GM18858 (cell line): ENCODE data around the gene B3GLCT.

Experiments
- ATAC-seq: cut with Tn5 transposase; IDR thresholded peaks from one replicate; pipeline ENCODE4 v1.9.1; 2021; ENCODE audit not compliant: unreplicated experiment

The B3GLCT gene

DNA sequence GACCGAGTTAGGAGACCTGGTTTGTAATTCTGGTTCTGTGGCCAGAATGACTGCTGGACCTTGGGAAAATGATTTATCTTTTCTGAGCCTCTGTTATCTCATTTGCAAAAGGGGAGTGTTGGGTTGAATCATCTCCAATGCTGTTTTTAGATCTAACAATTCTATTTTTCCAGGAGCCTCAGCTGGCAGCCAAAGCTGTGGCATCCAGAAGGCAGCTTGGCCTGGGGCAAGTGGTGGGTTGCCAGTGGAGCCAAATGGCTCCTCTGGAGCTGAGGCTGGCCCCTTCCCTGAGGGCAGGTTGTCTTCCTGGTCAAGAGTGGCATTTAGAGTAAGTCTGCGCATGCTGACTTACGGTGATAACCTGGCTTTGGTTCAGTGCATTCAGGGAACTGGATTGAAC is 21.3 kb downstream of the B3GLCT start:
- ATAC-seq = no peak

DNA sequence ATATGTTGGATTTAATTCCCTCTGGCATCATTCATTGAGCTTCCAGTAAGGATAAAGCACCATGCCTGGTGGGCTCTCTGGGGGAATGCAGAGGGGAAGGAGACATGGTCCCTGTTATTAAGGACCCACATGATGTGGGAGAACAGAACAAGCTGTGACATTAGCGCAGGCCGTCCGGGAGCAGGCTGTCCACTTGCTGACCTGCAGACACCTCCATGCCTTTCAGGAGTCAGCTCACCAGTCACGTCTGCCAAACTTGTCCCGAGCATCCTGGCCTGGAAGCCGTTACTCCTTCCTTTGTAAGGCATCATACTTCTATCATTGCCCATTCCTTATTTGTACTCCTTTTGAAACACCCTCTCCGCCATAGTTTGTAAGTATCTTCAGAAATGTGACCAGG is 23.4 kb downstream of the B3GLCT start:
- no peak for ATAC-seq

DNA sequence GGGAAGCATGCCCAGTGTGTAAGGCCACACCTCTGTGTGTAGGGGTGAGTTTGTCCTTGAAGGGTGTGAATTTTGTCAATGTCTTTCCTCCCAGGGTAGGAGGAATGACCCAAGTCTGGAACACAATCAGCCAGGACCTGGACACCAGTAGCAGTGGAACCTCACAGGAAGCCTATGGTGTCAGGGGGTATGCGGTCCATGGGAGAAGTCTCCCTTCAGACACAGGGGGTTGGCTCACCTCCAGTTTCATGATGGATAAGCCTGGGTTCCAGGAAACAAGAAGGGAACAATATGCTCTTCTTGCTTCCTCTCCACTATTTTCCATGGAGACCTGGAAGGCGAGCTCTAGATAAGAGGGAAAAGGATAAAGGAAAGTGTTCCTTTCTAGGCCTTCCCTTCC is 23.9 kb downstream of the B3GLCT start:
- no peak for ATAC-seq

DNA sequence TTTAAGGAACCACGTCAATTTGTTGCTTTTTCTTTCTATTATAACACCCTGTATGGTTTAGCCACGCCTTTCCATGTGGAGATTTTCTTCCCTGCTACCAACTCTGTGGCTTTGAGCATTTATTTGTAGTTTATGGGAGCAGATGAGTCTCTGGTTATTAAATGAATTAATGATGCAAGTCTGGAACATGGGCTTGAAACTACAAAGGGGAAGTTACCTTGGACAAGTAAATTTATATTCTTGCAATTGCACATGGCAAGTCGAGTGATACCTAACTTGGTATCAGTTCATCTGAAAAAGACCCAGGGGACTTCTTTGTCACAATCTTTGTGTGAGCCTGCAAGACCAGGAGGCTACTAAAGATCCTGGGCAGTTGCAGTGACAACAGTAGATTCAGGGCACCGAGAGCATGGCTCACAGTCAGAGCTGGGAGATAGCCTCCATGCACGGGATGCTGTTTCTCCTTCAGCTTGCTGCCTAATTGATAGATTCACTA is 24.4 kb downstream of the B3GLCT start:
- no peak for ATAC-seq

DNA sequence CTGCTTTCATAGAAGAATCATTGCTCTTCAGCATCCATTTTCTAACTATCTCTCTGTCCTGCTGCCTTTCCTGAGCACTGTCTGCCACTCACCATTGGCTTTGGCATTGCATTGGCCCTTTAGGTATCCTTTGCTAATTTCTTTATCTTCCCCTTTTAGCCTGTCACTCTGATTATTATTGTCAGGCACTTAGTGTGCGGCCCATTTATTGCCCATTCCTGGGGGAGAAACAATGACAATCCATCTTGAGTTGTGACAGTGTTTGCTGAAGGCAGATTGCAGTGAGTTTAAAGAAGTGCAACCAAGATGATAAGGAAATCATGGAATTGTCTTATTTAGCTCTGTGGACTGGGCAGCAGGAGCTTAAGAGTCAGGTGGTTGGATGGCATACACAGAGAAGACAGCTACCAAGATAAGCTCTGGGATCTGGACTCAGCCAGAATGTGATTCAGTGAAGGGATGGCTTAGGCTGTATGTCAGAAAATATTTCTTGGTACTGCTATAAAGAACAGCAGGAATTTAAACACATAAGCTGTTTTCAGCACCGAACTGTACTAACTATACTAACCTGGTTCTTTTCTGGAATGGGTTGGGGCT is 25.3 kb downstream of the B3GLCT start:
- no peak for ATAC-seq

DNA sequence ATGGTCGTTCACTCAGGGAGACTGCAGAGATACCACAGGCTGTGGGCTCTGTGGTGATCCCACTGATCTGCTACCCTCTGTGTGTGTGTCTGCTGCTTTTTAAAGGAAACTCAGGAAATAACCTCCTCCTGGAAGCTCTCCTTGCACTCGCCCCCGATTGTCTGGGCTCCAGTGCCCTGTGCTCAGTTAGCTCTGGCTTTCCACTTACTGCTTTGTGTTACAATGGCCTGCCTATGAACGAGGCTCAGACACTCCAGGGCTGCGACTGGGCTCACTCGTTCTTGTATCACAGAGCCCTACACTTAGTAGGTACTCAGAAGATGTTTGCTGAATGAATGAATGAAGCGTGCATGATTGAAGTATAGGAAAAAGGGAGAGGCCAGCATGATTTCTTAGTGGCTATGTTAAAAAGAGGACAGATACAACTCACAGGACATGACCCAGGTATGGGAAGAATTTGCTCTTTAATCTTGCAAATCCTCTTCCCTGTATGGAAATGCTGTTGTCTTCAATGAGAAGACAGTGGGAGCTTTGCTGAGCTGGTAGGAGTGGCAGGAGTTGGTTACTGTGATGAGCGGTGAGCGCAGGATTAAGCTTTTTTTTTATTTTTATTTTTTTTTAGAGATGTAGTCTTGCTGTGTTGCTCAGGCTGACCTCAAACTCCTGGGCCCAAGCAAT is 26.4 kb downstream of the B3GLCT start:
- no peak for ATAC-seq

DNA sequence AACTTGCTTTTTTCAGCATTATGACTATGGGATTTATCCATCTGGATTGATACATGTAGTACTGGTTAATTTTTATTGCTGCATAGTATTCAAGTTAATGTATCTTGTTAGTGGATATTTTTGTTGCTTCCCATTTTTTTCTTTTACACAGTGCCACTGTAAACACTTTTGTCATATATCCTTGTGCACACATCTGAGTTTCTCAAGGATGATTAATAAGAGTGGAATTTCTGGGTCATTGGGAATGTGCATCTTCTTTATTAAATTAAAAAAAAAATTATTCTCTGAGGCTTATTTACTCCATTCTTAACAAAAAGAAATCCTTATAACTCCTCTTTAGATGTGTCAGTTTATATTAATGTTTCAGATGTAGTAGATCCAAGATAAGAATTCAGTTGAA is 27.3 kb downstream of the B3GLCT start:
- ATAC-seq = no peak

DNA sequence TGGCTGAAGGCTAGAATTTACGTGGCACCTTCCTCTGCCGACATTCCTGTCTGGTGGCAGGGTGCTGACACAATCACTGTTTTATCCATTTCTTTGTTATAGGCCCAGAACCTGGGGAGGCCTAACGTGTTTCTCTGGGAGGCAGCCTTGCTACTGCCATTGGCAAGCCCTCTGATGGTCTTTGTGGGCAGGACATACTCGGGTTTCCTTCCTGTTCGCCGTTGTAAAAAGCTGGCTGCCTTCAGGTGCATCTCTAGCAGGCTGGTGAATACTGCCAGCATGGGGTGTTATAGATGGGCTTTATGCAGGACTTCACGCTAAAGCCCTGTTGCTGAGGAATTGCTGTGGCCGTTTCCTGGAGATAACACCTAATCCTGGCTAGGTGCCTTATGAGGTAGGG is 28.1 kb downstream of the B3GLCT start:
- ATAC-seq = no peak

DNA sequence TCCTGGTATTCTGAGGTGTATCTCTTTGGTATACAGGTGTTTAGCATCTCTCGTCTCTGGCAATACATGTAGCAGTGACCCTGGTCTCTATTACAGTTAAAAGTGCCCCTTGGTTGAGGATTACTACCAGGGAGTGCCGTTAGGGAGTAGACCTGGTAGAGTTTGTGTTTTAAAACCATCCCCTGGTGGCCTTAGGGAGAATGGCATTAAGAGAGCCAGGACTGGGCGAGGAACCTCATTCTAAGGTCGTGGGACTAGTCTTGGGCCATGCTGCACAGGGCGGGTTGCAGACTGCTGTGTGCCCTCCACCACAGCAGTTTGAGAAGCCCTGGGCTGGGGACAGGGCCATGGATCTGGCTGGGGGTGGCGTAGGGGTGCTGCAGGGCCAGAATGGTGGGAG is 35.0 kb downstream of the B3GLCT start:
- ATAC-seq = no peak

DNA sequence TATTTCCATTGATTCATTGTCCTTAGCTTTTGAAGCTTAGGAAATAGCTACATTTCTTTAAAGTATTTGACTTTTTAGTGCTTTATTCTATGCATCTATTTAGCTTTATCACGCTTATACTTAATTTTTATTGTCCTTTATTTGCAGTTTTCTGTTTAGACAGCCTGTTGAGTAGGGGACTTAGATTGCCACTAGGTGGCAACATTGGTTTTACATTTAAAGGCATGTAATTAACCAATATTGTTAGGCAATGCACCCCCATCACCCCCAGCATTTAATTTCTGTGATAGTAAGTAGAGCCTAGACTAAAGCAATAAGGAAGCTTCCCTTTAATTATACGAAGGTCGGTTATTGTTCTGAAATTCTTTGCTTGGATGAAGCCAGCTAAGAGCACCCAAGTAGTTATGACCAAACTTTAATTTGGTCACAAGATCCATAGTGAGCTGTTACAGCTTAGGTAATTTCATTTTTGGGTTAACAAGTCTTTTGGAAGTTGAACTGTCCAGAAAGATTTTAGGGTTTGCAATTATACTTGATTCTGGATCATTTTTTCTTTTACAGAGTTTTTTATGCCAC is 36.5 kb downstream of the B3GLCT start:
- no peak for ATAC-seq

DNA sequence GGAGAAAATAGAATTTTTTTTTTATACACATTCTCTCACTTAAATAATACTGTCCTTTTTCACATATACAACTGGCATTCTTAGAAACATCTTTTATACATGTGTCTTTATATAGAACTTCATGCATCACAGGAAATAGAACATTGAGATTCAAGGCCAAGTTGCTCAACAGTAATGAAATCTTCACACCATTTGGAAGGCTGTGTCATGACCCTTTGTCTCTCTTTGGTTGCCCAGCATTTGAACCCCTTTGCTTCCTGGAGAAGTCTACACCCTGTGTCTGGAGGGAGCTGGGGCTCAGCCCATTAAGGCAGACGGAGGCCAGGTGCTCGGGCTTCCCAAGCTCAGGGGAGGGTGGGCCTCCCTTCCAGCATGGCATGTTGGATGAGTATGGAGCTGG is 41.1 kb downstream of the B3GLCT start:
- no peak for ATAC-seq

DNA sequence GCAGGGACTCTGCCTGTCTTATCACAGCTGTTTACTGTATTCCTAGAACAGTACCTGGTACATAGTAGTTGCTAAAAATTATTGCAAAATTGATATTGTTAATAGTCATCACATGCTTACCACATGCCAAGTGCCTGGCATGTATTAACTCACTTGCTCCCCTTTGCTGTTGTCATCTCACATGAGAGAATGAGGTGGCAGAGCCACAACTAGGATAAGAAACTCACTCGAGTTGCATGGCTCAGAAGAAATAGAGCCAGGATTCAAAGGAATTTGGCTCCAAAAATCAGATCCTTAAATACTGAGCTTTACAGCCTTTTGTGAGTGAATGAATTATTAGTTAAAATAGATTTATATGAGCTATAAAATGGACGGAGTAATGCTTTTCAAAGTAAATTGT is 42.6 kb downstream of the B3GLCT start:
- no peak for ATAC-seq

DNA sequence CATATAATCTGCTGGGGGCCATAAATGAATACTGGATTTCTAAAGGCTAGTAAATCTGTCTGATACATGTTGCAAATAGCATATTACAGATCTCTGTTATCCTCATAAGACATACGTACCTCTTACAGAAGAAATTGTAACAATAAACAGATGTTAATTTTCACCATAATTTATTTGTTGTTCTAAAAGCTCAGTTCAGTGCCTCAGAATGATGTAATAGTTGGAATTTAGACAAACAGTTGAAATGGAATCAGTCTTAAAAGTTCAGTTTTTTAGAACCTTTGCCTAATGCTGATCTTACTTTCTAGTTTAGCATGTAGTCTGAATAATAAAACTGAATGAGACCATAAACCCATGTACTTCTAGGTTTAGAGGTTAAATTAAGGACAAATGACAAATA is 43.1 kb downstream of the B3GLCT start:
- ATAC-seq = no peak

DNA sequence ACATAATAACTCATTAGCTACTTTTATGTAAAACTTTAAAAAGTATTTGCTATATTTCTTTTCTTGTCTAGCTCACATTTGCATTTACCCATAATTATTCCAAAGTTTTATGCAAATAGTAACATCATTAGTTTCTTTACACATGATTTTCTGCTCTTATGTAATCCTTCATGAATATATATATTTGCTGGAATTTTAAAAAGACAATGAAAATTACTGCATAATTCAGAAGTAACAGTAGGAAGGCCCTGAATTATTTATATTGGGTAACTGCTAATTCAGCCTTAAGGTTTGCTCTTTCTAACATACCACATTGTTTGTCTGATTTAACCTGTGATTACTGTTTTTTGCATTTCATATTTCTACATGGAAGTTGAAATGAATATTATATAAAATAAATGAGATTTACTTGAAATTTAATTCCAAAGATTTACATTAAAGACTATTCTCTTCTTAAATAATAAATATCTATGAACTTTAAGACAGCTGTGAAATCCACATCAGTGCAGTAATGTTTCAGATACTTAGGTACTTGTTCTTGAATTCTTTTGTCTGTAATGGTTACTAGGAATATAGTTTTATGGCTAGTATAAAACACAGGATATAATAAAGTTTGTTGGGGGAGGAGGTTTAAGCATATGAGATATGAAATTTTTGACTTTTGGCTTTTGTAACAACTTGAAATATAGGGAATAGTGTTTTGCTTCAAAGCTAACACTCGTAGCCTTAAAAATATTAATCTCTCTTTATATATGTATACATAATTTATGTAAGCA is 46.0 kb downstream of the B3GLCT start:
- no peak for ATAC-seq

DNA sequence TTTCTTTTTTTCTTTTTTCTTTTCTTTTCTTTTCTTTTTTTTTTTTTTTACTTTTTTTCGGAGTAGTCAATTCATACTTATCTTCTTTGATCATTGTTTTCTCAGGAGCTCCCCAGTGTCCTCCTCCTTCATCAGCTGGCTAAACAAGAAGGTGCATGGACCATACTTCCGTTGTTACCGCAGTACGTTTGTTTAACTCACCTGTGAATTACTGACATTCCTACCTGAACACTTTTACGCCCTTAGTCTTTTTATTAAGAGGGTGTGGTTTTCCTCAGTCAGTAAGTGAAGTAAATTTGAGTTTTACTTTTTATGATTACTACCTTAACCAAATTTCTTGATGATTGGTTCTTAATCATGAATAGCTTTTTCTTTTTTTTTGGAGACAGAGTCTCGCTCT is 47.1 kb downstream of the B3GLCT start:
- ATAC-seq = no peak

DNA sequence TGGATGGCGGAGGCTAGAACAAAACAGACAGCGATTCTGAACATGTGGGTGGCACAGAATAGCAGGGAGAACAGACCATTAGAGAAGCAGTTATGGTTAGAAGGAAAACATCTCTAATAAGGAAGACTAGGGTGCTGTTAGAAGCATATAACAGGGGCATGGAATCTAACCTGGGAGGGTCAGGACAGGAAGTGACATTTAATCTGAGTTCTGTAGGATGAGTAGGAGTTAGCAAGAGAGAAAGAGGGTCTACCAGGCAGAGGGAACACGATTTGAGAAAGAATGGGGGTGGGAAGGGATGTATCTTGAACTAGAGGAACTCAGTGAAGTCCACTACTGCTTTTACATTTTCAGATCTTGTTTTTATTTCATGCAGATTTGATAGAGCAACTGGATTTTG is 48.6 kb downstream of the B3GLCT start:
- ATAC-seq = no peak

DNA sequence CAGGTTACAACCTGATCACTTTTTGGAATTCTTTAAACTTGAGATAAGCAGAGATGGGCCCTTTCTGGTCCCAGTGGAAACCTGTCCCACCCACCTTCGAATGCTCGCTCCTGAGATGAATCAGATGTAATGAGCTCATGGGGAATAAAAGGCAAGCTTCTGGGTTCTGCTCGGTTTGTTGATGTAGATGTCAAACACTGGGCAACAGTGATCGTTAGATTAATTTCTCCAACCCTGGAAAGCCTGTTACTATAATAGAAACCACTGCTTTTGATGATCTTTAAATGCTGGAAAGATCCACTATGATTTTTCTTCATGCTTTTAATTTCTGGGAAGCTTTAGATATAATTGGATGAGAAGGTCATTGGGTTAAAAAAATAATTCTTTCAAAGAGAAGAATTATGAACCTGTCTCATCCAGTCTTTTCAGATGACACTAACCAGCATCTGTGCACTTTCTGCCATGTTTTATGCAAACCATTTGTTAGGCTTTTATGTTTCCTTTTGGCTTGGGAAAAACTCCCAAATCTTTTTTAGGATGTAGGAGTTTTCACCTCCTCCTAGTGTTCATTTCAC is 49.3 kb downstream of the B3GLCT start:
- ATAC-seq = no peak

DNA sequence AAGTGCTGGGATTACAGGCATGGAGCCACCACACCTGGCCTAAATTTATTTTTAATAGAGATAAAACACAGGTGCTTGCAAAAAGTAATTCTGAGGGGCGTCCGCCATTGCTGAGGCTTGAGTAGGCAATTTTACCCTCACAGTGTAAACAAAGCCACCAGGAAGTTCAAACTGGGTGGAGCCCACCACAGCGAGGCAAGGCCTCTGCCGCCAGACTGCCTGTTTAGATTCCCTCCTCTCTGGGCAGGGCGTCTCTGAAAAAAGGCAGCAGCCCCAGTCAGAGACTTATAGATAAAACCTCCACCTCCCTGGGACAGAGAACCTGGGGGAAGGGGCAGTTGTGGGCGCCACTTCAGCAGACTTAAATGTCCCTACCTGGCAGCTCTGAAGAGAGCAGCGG is 50.7 kb downstream of the B3GLCT start:
- ATAC-seq = no peak

DNA sequence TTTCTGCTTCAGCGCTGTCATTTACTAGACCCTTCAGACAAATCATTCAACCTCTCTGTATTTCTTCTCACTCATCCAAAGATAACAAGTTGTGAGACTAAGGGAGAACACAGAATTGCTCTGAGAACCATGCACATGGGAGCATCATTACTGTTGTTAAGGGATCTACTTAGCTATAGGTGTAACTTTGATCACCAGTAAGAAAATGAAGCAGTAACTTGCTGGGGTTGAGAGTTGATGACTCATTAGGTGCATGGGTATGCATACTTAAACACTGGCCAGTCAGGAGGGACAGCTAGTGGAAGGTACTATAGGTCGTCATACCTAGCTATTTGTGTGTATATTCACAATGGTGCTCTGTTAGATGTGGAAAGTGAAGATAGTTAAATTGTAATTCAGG is 61.5 kb downstream of the B3GLCT start:
- no peak for ATAC-seq

DNA sequence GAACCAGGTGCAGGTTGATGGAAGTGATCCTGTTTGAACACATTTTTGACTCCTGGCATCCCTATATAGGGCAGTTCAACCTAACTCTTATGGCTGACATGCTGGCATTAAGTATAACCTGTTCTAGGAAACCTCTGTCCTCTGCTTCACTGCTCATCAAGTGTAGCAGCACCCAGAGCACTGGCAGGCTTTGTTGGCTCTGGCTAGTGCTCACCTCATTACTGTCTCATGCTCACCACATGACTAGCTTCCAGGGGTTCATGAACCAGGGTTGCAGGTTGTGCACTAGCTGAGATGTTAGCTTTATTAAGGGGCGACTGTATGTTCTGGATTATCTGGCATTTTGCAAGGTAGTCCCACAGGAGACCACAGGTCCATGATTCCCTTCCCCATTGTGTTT is 63.6 kb downstream of the B3GLCT start:
- no peak for ATAC-seq

DNA sequence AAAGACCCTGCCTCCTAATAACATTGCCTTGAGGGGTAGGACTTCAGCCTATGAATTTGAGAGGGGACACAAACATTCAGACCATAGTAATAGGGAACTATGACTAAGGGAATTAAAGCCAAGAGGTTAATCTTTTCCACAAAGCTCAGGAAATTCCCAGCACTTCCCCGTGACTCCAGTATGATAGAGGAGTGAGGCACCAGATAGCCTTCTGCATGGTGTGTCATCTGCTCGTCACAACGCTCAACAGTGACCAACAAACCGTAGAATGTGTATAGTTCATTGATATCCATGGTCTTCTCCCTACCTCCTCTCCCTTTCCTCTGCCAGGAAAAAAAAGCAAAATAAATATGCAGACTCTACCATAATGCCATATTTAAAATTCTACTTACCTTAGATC is 64.4 kb downstream of the B3GLCT start:
- ATAC-seq = no peak
